Measurements from ENCODE around the gene ADSS1.
A peak's percentile ranks its signal among the peaks of the same experiment; 100 is the strongest.
"Not testable (repeated sequence)": the region's sequence is repeated elsewhere in the genome, so short reads cannot be mapped to it uniquely, and the experiment has no call there.

Gene ADSS1

GRCh38 chr14:104717646-104718045 lies 6.4 kb upstream of the ADSS1 start:
- no peak for DNase-seq (ENCODE audit: low read depth in 2 of 2)

GRCh38 chr14:104718147-104718546 lies 5.9 kb upstream of the ADSS1 start:
- DNase-seq (ENCODE audit: low read depth in 2 of 2), result no peak

- DNase-seq (ENCODE audit: low read depth in 2 of 2), result no peak
Observed at GRCh38 chr14:104718871-104719270, 5.2 kb upstream of the ADSS1 start.

GRCh38 chr14:104719343-104719742 lies 4.7 kb upstream of the ADSS1 start:
- no peak for DNase-seq (ENCODE audit: low read depth in 2 of 2)

- no peak for DNase-seq (ENCODE audit: low read depth in 2 of 2)
Observed at GRCh38 chr14:104721505-104722431, 2.3 kb upstream of the ADSS1 start.

GRCh38 chr14:104722938-104723650 lies 935 bp upstream of the ADSS1 start:
- DNase-seq (ENCODE audit: low read depth in 2 of 2), result no peak

- DNase-seq (ENCODE audit: low read depth in 2 of 2), result peak in 1 of 2 experiments; percentile 16
Observed at GRCh38 chr14:104724407-104724980, 465 bp downstream of the ADSS1 start.

- no peak for DNase-seq (ENCODE audit: low read depth in 2 of 2)
Observed at GRCh38 chr14:104724981-104725771, 1.1 kb downstream of the ADSS1 start.

GRCh38 chr14:104725772-104726548 lies 1.9 kb downstream of the ADSS1 start:
- no peak for DNase-seq (ENCODE audit: low read depth in 2 of 2)

GRCh38 chr14:104726600-104727451 lies 2.8 kb downstream of the ADSS1 start:
- no peak for DNase-seq (ENCODE audit: low read depth in 2 of 2)

GRCh38 chr14:104728631-104729030 lies 4.6 kb downstream of the ADSS1 start:
- DNase-seq (ENCODE audit: low read depth in 2 of 2), result no peak

- not testable (repeated sequence) for DNase-seq (ENCODE audit: low read depth in 2 of 2)
Observed at GRCh38 chr14:104729176-104729834, 5.3 kb downstream of the ADSS1 start.

- DNase-seq (ENCODE audit: low read depth in 2 of 2), result no peak
Observed at GRCh38 chr14:104729835-104730181, 5.8 kb downstream of the ADSS1 start.

- no peak for DNase-seq (ENCODE audit: low read depth in 2 of 2)
Observed at GRCh38 chr14:104730487-104730886, 6.5 kb downstream of the ADSS1 start.

GRCh38 chr14:104731320-104732294 lies 7.6 kb downstream of the ADSS1 start:
- no peak for DNase-seq (ENCODE audit: low read depth in 2 of 2)

- no peak for DNase-seq (ENCODE audit: low read depth in 2 of 2)
Observed at GRCh38 chr14:104732355-104732804, 8.4 kb downstream of the ADSS1 start.

GRCh38 chr14:104732931-104733681 lies 9.1 kb downstream of the ADSS1 start:
- no peak for DNase-seq (ENCODE audit: low read depth in 2 of 2)
